Esophagus muscularis mucosa (tissue), 4 donors: ENCODE results near the gene RAPGEF2. TPM values are rescaled to one million over a fixed set of nuclear protein-coding genes. Genes with fewer than 3 reads are reported as not detected.

Experiments used
- DNase-seq: peaks from one replicate; pipeline ENCODE4 v3.0.0-alpha.2; 2017; ENCODE audit errors: extremely low spot score
- H3K27ac ChIP-seq, 4 donors: fragments of 200-600 bp; sonication (generic); replicated peaks in 1 of 4; 1 replicate in 3 of 4; 2 replicates in 1 of 4; pipeline ENCODE4 v1.5.1; 2016 to 2019; ENCODE audit warnings: mild to moderate bottlenecking in 1 of 4
- H3K27me3 ChIP-seq, 4 donors: fragments of 200-600 bp; sonication (generic); one replicate each; pipeline versions ENCODE4 v1.5.1 to v1.6.0; 2016 to 2019
- H3K36me3 ChIP-seq, 4 donors: fragments of 200-600 bp; sonication (generic); one replicate each; pipeline ENCODE4 v1.5.1; 2016 to 2019
- H3K4me1 ChIP-seq, 4 donors: fragments of 200-600 bp; sonication (generic); one replicate each; pipeline ENCODE4 v1.5.1; 2016 to 2019
- H3K4me3 ChIP-seq, 4 donors: fragments of 200-600 bp; sonication (generic); 1 replicate in 2 of 4; 2 replicates in 2 of 4; pipeline ENCODE4 v1.5.1; 2016 to 2019; ENCODE audit warnings: mild to moderate bottlenecking in 4 of 4, moderate library complexity in 1 of 4
- H3K9me3 ChIP-seq, 4 donors: fragments of 200-600 bp; sonication (generic); 1 replicate in 3 of 4; 2 replicates in 1 of 4; pipeline ENCODE4 v1.5.1; 2016 to 2019
- EP300 ChIP-seq: sonication (generic); formaldehyde crosslinking; IDR thresholded peaks from one replicate; pipeline ENCODE4 v1.6.1; 2017; ENCODE audit warnings: antibody characterized with exemption
- POLR2A ChIP-seq: fragments of 450-650 bp; IDR thresholded peaks from one replicate; pipeline ENCODE4 v1.6.1; 2017; ENCODE audit warnings: antibody characterized with exemption, moderate library complexity, mild to moderate bottlenecking, low read depth
- POLR2AphosphoS5 ChIP-seq, 2 donors: sonication (generic); formaldehyde crosslinking; IDR thresholded peaks; one replicate each; pipeline ENCODE4 v1.6.1; 2017; ENCODE audit warnings: antibody characterized with exemption in 2 of 2
- WGBS: methylation state at CpG from one replicate; pipeline ENCODE4 v1.1.5; 2018; 5-methylcytosine and 5-hydroxymethylcytosine counted together
- intact Hi-C: fragments of 100-400 bp; cut with DNase I; formaldehyde crosslinking; loops from one replicate; pipeline ENCODE4 v1.15.1; 2023
- total RNA-seq, 4 donors: library from RNA; depleted of rRNA; stranded (reverse); fragments of >200 nt; gene quantifications; one replicate each; pipeline versions ENCODE4 v1.1.0 to v1.2.1, GENCODE V29; 2016
- TF ChIP-seq, protein P1 (sequence below), 3 experiments: fragments of 200-600 bp in 2 of 3; fragments of 450-650 bp in 1 of 3; sonication (generic) in 2 of 3; IDR thresholded peaks; one replicate each; pipeline ENCODE4 v1.5.1; 2017 to 2019; ENCODE audit warnings: antibody characterized with exemption in 3 of 3, mild to moderate bottlenecking in 2 of 3, moderate library complexity in 1 of 3

Gene RAPGEF2
- total RNA-seq, 4 donors from 2014 or later = 55.6 to 61.5 (median 58.4) TPM

DNA sequence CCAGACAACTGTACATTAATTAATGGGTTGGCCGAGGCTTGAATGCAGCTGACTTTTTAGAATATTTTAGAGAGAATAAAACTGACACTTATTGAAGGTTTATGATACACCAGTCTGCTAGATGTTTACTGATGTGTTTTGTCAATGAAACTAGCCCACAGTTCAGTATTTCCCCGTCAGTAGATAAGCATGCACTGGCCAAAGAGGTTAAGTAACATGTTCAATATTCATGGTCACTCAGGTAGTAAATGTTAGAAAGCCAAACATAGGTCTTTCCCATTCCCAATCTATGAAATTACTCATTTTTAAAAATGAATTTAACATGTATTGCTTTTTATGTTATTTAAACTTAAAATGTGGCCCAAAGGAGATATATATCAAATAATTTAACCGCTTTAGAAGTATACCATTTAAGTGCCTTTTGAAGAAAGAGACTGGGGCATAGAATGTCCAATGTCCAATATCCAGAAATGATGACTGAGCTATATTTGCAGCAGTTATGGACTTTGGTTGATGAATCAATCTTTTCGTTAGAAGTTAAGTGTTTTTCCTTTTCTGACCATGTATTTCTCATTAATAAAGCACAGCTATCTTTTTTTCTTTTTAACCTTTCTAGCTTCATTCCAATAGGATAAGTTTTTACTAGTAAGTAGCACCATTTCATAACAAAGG is 156.1 kb downstream of the RAPGEF2 start:
- no peak overlapping the region for H3K4me3 ChIP-seq
- peaks cover 0 to 15% (median 9%) of the 10 kb centered on the region in 4 donors for H3K4me1 ChIP-seq
- H3K9me3 ChIP-seq = no peaks in the 10 kb centered on the region
- no peak overlapping the region for H3K27ac ChIP-seq
- no peak for TF ChIP-seq EP300
- TF ChIP-seq POLR2A = no peak
- TF ChIP-seq, protein P1, sequence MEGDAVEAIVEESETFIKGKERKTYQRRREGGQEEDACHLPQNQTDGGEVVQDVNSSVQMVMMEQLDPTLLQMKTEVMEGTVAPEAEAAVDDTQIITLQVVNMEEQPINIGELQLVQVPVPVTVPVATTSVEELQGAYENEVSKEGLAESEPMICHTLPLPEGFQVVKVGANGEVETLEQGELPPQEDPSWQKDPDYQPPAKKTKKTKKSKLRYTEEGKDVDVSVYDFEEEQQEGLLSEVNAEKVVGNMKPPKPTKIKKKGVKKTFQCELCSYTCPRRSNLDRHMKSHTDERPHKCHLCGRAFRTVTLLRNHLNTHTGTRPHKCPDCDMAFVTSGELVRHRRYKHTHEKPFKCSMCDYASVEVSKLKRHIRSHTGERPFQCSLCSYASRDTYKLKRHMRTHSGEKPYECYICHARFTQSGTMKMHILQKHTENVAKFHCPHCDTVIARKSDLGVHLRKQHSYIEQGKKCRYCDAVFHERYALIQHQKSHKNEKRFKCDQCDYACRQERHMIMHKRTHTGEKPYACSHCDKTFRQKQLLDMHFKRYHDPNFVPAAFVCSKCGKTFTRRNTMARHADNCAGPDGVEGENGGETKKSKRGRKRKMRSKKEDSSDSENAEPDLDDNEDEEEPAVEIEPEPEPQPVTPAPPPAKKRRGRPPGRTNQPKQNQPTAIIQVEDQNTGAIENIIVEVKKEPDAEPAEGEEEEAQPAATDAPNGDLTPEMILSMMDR (IDR thresholded peaks at IDR 0.05) = no peak
- no peak for TF ChIP-seq POLR2AphosphoS5 (IDR thresholded peaks at IDR 0.05)
- DNase-seq = no peak
- no peaks in the 10 kb centered on the region for H3K27me3 ChIP-seq
- WGBS = 94% methylated on average over 4 of the region's 4 CpGs
- intact Hi-C loops = no loop called here
- no peaks in the 10 kb centered on the region for H3K36me3 ChIP-seq

DNA sequence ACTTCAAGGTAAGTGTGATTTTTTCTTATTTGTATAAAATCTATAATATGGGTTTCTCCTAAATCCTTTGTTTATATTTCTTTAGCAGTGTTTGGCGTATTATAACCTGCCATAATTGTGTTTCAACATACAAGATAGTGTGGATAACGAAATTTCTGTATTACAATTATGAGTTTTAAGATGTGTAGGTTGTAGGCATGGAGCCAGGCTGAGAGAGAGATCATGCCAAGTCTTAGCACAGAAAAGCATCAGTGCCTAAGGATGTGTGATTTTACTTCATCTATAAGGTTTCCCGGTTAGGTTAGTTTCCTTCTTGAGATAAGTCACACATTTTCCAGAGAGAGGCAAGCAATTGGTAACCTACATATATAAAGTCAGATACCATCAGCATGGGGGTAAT is 161.2 kb downstream of the RAPGEF2 start:
- 94% methylated on average over 3 of the region's 3 CpGs for WGBS

GRCh38 chr4:159266981-159267868 is 164.3 kb downstream of the RAPGEF2 start:
- no peaks in the 10 kb centered on the region for H3K9me3 ChIP-seq
- H3K4me3 ChIP-seq = peak overlapping the region; percentile 21 to 35 (median 23)
- WGBS = 41% methylated on average over 5 of the region's 5 CpGs
- no peaks in the 10 kb centered on the region for H3K36me3 ChIP-seq
- TF ChIP-seq POLR2A (no peak), POLR2AphosphoS5 (IDR thresholded peaks at IDR 0.05) (no peak), EP300 (no peak)
- TF ChIP-seq, protein P1 (IDR thresholded peaks at IDR 0.05) = no peak
- peak overlapping the region; percentile 3 to 57 (median 32) for H3K27ac ChIP-seq
- intact Hi-C loops = no loop called here
- no peak for DNase-seq
- H3K27me3 ChIP-seq = no peaks in the 10 kb centered on the region
- H3K4me1 ChIP-seq = peaks cover 25 to 37% (median 32%) of the 10 kb centered on the region in 4 donors

More for the DNA sequence above, 161.2 kb downstream of the RAPGEF2 start:
- Histone ChIP-seq H3K4me3 (no peak overlapping the region), H3K4me1 (peaks cover 17 to 28% (median 27%) of the 10 kb centered on the region in 4 donors), H3K27me3 (no peaks in the 10 kb centered on the region), H3K9me3 (no peaks in the 10 kb centered on the region), H3K27ac (no peak overlapping the region), H3K36me3 (no peaks in the 10 kb centered on the region)
- TF ChIP-seq POLR2AphosphoS5 (IDR thresholded peaks at IDR 0.05) (no peak), EP300 (no peak), POLR2A (no peak)
- TF ChIP-seq, protein P1 (IDR thresholded peaks at IDR 0.05) = no peak
- no peak for DNase-seq
- intact Hi-C loops = no loop called here

DNA sequence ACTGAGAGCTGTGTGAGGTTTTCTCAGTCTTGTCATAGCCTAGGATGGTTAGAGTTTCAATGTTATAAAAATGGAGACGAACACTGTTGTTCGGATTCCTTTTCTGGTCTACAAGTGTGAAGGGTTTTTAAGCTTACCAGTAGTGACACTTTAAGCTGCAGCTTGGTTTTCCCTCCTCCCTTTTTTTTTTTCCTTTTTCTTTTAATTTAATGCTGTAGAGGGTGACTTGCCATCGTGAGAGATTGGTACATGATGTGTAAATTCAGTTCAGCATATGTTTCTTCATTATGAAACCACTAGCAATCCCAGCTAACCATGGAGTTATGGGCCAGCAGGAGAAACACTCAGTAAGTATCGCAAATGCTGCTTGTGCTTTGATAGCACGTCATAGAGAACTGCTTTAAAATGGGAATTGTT is 165.0 kb downstream of the RAPGEF2 start:
- DNase-seq = no peak
- Histone ChIP-seq H3K36me3 (no peaks in the 10 kb centered on the region), H3K27ac (peak overlapping the region; percentile 3 to 57 (median 32)), H3K4me1 (peaks cover 32 to 44% (median 35%) of the 10 kb centered on the region in 4 donors), H3K9me3 (no peaks in the 10 kb centered on the region), H3K4me3 (peak overlapping the region; percentile 21 to 35 (median 23)), H3K27me3 (no peaks in the 10 kb centered on the region)
- intact Hi-C loops = no loop called here
- TF ChIP-seq, protein P1 (IDR thresholded peaks at IDR 0.05) = no peak
- no peak for TF ChIP-seq POLR2A
- no peak for TF ChIP-seq EP300
- no peak for TF ChIP-seq POLR2AphosphoS5 (IDR thresholded peaks at IDR 0.05)
- WGBS = 70% methylated on average over 5 of the region's 5 CpGs
